Endothelial cell of umbilical vein (primary cell): Measurements from ENCODE around the gene CLSTN1. TPM values are rescaled to one million over a fixed set of nuclear protein-coding genes. Genes with fewer than 3 reads are reported as not detected.

Experiments used
- BruUV-seq: library from RNA; stranded (reverse); fragments of 400-500 nt; replicated peaks from 2 replicates; lab custom pipeline; 2021; lab: Mats Ljungman, UMichigan
- CTCF ChIA-PET: fragments of 300-600, 350-600 bp; sonication (Branson Sonifier 250); formaldehyde crosslinking; loops from one replicate; lab custom pipeline; 2021; ENCODE audit warnings: antibody characterized with exemption, inconsistent platforms; lab: Charles Lee
- POLR2A ChIA-PET: fragments of 300-600, 350-600 bp; sonication (Branson Sonifier 250); formaldehyde crosslinking; loops from one replicate; lab custom pipeline; 2021; ENCODE audit warnings: antibody characterized with exemption, inconsistent platforms; lab: Charles Lee
- DNase-seq: peaks from one replicate; pipeline ENCODE4 v3.0.0-alpha.2; 2011; ENCODE audit warnings: low read depth, low spot score
- FAIRE-seq: peaks from 2 replicates; lab custom pipeline; 2011; peaks lifted over from hg19 to GRCh38; lab: Jason Lieb, UNC
- H2AFZ ChIP-seq: 2 replicates; pipeline ENCODE4 v1.6.0; 2012; ENCODE audit warnings: low read depth, low read length, control low read depth, inconsistent platforms
- H3K27ac ChIP-seq: 2 replicates; pipeline ENCODE4 v1.5.1; 2011; ENCODE audit warnings: low read depth, mild to moderate bottlenecking, control low read depth, low read length, moderate library complexity; ENCODE audit not compliant: insufficient read depth
- H3K27me3 ChIP-seq, 2 experiments: 2 replicates each; pipeline versions ENCODE4 v1.6.0 to v1.6.1; 2011; ENCODE audit warnings: low read length in 2 of 2, mixed read lengths in 1 of 2; ENCODE audit not compliant: control insufficient read depth in 2 of 2, insufficient read depth in 2 of 2
- H3K36me3 ChIP-seq, 2 experiments: 2 replicates in 1 of 2; 3 replicates in 1 of 2; pipeline ENCODE4 v1.5.1; 2011; ENCODE audit warnings: low read length in 2 of 2, mild to moderate bottlenecking in 1 of 2, moderate library complexity in 1 of 2; ENCODE audit not compliant: control insufficient read depth in 2 of 2, insufficient read depth in 2 of 2; ENCODE audit errors: extremely low read depth in 1 of 2
- H3K4me1 ChIP-seq: 3 replicates; pipeline ENCODE4 v1.5.1; 2011; ENCODE audit warnings: mild to moderate bottlenecking, low read length; ENCODE audit not compliant: control insufficient read depth, insufficient read depth; ENCODE audit errors: extremely low read depth
- H3K4me2 ChIP-seq: 2 replicates; pipeline ENCODE4 v1.6.1; 2011; ENCODE audit warnings: low read length, control low read depth, mixed read lengths; ENCODE audit not compliant: insufficient read depth
- H3K4me3 ChIP-seq, 3 experiments: fragments of 200-600 bp in 1 of 3; sonication (generic), shearing (Covaris generic) in 1 of 3; replicated peaks in 1 of 3; 2 replicates each; pipeline ENCODE4 v1.5.1; 2011 to 2016; ENCODE audit warnings: control low read depth in 3 of 3, low read length in 3 of 3, mild to moderate bottlenecking in 2 of 3, inconsistent platforms in 1 of 3, low read depth in 1 of 3, moderate library complexity in 1 of 3; ENCODE audit not compliant: insufficient read depth in 1 of 3
- H3K79me2 ChIP-seq: 2 replicates; pipeline ENCODE4 v1.6.0; 2012; ENCODE audit warnings: low read length, inconsistent platforms; ENCODE audit not compliant: control insufficient read depth, insufficient read depth
- H3K9ac ChIP-seq: replicated peaks from 2 replicates; pipeline ENCODE3; 2011; ENCODE audit warnings: low read length, control low read depth; ENCODE audit not compliant: insufficient read depth; ENCODE audit errors: extremely low read depth
- H3K9me1 ChIP-seq: replicated peaks from 3 replicates; pipeline ENCODE4 v1.6.0; 2011; ENCODE audit warnings: mild to moderate bottlenecking, low read length; ENCODE audit not compliant: control insufficient read depth, insufficient read depth; ENCODE audit errors: extremely low read depth
- H3K9me3 ChIP-seq: replicated peaks from 2 replicates; pipeline ENCODE4 v1.5.1; 2012; ENCODE audit warnings: low read length, inconsistent platforms; ENCODE audit not compliant: control insufficient read depth, insufficient read depth
- H4K20me1 ChIP-seq: replicated peaks from 2 replicates; pipeline ENCODE3; 2011; ENCODE audit warnings: mild to moderate bottlenecking, low read length; ENCODE audit not compliant: control insufficient read depth, insufficient read depth; ENCODE audit errors: extremely low read depth
- GATA2 ChIP-seq: IDR thresholded peaks from 2 replicates; pipeline ENCODE4 v1.7.0; 2011; ENCODE audit warnings: low read depth, mild to moderate bottlenecking, moderate library complexity, mixed read lengths, low read length; ENCODE audit not compliant: insufficient read length, insufficient read depth
- MYC ChIP-seq: IDR thresholded peaks from one replicate; pipeline ENCODE4 v1.6.1; 2011; ENCODE audit warnings: mild to moderate bottlenecking, low read depth, low read length
- POLR2A ChIP-seq: IDR thresholded peaks from 2 replicates; pipeline ENCODE4 v1.6.1; 2012; ENCODE audit warnings: low read depth, mild to moderate bottlenecking, control low read depth, low read length
- POLR2AphosphoS5 ChIP-seq: IDR thresholded peaks from 2 replicates; pipeline ENCODE4 v1.6.1; 2012; ENCODE audit warnings: low read depth, mild to moderate bottlenecking, control low read depth, low read length, moderate library complexity; ENCODE audit not compliant: insufficient read depth
- dilution Hi-C: fragments of 300-500 bp; cut with MboI; formaldehyde crosslinking; loops from one replicate; pipeline ENCODE4 v1.15.0; 2019; ENCODE audit warnings: low sequenced_read_pairs; ENCODE audit not compliant: extremely low pct_ligation_motif_present
- intact Hi-C: fragments of 100-400 bp; cut with micrococcal nuclease; formaldehyde crosslinking; loops from one replicate; pipeline ENCODE4 v1.10.0; 2022
- polyA plus RNA-seq, 4 experiments: library from polyadenylated mRNA; depleted of rRNA in 3 of 4; stranded (reverse) in 3 of 4; unstranded in 1 of 4; fragments of >200 nt; gene quantifications; 2 replicates each; pipeline versions ENCODE4 v1.2.1 to v1.2.3, GENCODE V29; 2011 to 2012; ENCODE audit warnings: missing spikeins in 1 of 4
- total RNA-seq: library from RNA; stranded (reverse); gene quantifications from 2 replicates; pipeline ENCODE4 v1.2.3, GENCODE V29; 2021
- TF ChIP-seq, protein P1 (sequence below): IDR thresholded peaks from 2 replicates; pipeline ENCODE4 v1.6.1; 2011; ENCODE audit not compliant: insufficient read depth, insufficient read length
- TF ChIP-seq, protein P2 (sequence below), 2 donors: IDR thresholded peaks; 1 replicate in 1 of 2; 2 replicates in 1 of 2; pipeline ENCODE4 v1.5.1; 2011; ENCODE audit warnings: low read length in 2 of 2, mild to moderate bottlenecking in 2 of 2, moderate library complexity in 2 of 2, control low read depth in 1 of 2, inconsistent platforms in 1 of 2, low read depth in 1 of 2; ENCODE audit not compliant: insufficient read depth in 1 of 2; ENCODE audit errors: extremely low read depth in 1 of 2

The CLSTN1 gene
- total and polyA plus RNA-seq, 2 donors (not counting 3 experiments of a cell fraction or from before 2014, with no cell fraction given) = 49.1 to 130 TPM

DNA sequence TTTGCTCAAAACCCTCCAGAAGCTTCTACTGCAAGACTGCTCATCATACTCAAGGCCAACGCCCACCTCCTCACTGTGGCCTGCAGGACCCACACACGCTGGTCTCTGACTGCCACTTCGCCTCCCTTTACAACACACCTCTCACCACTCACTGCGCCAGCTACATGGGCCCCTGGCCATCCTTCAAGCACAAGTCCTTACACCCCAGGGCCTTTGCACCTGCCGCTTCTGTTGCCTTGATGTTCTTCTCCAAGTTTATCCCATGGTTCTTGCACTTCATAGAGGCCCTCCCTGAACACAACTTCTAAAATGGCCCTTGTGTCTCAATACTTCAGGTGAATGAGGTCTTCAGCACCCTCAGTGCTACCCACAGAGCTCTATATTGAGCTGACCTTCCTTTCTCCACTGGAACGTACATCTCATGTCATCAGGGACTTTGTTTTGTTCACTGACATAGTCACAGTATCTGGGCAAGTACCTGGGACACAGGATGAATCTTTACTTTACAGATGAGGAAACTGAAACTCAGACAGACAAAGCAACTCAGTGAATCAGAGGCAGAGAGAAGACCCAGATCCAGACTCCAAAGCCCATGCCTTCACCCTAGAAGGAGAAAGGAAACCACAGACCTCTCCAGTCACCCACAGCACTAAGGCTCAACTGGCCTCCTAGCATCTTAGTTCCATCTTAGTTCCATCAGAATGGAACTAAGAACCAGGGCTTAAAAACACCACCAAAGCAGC is 34.7 kb upstream of the CLSTN1 start:
- Histone ChIP-seq H3K27me3 (no peaks in the 10 kb centered on the region), H3K4me3 (no peak overlapping the region), H3K9me3 (no peaks in the 10 kb centered on the region), H3K9me1 (no peaks in the 10 kb centered on the region), H3K36me3 (no peaks in the 10 kb centered on the region), H3K79me2 (no peaks in the 10 kb centered on the region), H3K4me1 (no peaks in the 10 kb centered on the region), H3K4me2 (no peak overlapping the region), H3K9ac (no peak overlapping the region), H4K20me1 (no peaks in the 10 kb centered on the region), H2AFZ (no peak overlapping the region), H3K27ac (no peak overlapping the region)
- POLR2A ChIA-PET = no interaction called here
- intact Hi-C loops (no loop called here), dilution Hi-C loops (no loop called here)
- BruUV-seq = no TSS peak
- TF ChIP-seq, protein P1, sequence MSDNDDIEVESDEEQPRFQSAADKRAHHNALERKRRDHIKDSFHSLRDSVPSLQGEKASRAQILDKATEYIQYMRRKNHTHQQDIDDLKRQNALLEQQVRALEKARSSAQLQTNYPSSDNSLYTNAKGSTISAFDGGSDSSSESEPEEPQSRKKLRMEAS = no peak
- TF ChIP-seq MYC (no peak), POLR2A (no peak), GATA2 (no peak), POLR2AphosphoS5 (no peak)
- TF ChIP-seq, protein P2, sequence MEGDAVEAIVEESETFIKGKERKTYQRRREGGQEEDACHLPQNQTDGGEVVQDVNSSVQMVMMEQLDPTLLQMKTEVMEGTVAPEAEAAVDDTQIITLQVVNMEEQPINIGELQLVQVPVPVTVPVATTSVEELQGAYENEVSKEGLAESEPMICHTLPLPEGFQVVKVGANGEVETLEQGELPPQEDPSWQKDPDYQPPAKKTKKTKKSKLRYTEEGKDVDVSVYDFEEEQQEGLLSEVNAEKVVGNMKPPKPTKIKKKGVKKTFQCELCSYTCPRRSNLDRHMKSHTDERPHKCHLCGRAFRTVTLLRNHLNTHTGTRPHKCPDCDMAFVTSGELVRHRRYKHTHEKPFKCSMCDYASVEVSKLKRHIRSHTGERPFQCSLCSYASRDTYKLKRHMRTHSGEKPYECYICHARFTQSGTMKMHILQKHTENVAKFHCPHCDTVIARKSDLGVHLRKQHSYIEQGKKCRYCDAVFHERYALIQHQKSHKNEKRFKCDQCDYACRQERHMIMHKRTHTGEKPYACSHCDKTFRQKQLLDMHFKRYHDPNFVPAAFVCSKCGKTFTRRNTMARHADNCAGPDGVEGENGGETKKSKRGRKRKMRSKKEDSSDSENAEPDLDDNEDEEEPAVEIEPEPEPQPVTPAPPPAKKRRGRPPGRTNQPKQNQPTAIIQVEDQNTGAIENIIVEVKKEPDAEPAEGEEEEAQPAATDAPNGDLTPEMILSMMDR (IDR thresholded peaks at IDR 0.05; ENCODE audit: extremely low read depth in 1 of 2, insufficient read depth in 1 of 2, low read depth in 1 of 2, low read length in 2 of 2) = no peak
- FAIRE-seq = no peak
- CTCF ChIA-PET = interaction anchor here (0.5 to 2.1 kb wide), 6 partner anchors 9 to 137 kb away, joined by 4 to 13 read pairs (median 5); no protein-coding TSS in a partner anchor
- DNase-seq = no peak
